ENCODE results near the gene LMF1. TPM values are rescaled to one million over a fixed set of nuclear protein-coding genes. Genes with fewer than 3 reads are reported as not detected.
"Not testable (repeated sequence)": the region's sequence is repeated elsewhere in the genome, so short reads cannot be mapped to it uniquely, and the experiment has no call there.

Gene LMF1
- total and polyA plus RNA-seq, 2 donors (not counting 1 experiment from before 2014, with no cell fraction given): 36.4 to 63.2 TPM

DNA sequence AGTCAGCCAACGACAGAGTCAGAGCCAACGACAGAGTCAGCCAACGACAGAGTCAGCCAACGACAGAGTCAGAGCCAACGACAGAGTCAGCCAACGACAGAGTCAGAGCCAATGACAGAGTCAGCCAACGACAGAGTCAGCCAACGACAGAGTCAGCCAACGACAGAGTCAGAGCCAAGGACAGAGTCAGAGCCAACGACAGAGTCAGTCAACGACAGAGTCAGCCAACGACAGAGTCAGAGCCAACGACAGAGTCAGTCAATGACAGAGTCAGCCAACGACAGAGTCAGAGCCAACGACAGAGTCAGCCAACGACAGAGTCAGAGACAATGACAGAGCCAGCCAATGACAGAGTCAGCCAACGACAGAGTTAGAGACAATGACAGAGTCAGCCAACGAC is 22.0 kb downstream of the LMF1 start:
- H4K20me1 ChIP-seq (ENCODE audit: control insufficient read depth, insufficient read depth, low read length, poor library complexity, severe bottlenecking); H3K27me3 ChIP-seq (replicated peaks in 1 of 4; ENCODE audit: control extremely low read depth in 1 of 4, control insufficient read depth in 3 of 4, insufficient read depth in 4 of 4, low read length in 3 of 4); H3K9me3 Mint-ChIP-seq (ENCODE audit: insufficient read depth); H3K4me1 Mint-ChIP-seq; H3K4me3 ChIP-seq (ENCODE audit: control extremely low read depth in 1 of 5, extremely low read depth in 1 of 5, insufficient read depth in 1 of 5, low read depth in 2 of 5, low read length in 4 of 5); H3K27me3 Mint-ChIP-seq; H3K4me2 ChIP-seq (replicated peaks; ENCODE audit: low read depth, low read length, poor library complexity, severe bottlenecking); H3K9me3 ChIP-seq (ENCODE audit: control extremely low read depth in 1 of 3, control insufficient read depth in 2 of 3, insufficient read depth in 1 of 3, low read length in 2 of 3); H3K27ac Mint-ChIP-seq; H3K27ac ChIP-seq (ENCODE audit: low read length in 2 of 2); ATAC-seq (ENCODE audit: low read depth); POLR2A ChIA-PET; H3K4me1 ChIP-seq (ENCODE audit: control insufficient read depth in 2 of 2, insufficient read depth in 2 of 2, low read length in 2 of 2); H2AFZ ChIP-seq (ENCODE audit: insufficient read depth, low read depth, low read length, poor library complexity, severe bottlenecking); DNase-seq; H3K4me3 Mint-ChIP-seq; intact Hi-C loops (cut with micrococcal nuclease); H3K9ac ChIP-seq (ENCODE audit: low read length); CTCF ChIA-PET: not testable (repeated sequence)
- 94% methylated on average over 16 of the region's 18 CpGs for whole genome bisulfite sequencing (ENCODE audit: insufficient coverage)
- H3K79me2 ChIP-seq (ENCODE audit: control insufficient read depth, insufficient read depth, low read length): peaks cover 18% of the 10 kb centered on the region
- H3K36me3 ChIP-seq (replicated peaks in 1 of 2; ENCODE audit: control extremely low read depth in 1 of 2, control insufficient read depth in 1 of 2, extremely low read depth in 1 of 2, insufficient read depth in 2 of 2, low read length in 1 of 2): peaks cover 0 to 40% of the 10 kb centered on the region in 2 experiments

DNA sequence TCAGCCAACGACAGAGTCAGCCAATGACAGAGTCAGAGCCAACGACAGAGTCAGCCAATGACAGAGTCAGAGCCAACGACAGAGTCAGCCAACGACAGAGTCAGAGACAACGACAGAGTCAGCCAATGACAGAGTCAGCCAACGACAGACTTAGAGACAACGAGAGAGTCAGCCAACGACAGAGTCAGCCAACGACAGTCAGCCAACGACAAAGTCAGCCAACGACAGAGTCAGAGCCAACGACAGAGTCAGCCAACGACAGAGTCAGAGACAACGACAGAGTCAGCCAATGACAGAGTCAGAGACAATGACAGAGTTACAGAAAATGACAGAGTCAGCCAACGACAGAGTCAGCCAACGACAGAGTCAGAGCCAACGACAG is 22.9 kb downstream of the LMF1 start:
- H3K79me2 ChIP-seq (ENCODE audit: control insufficient read depth, insufficient read depth, low read length): peaks cover 15% of the 10 kb centered on the region
- intact Hi-C loops (cut with micrococcal nuclease); H3K4me3 ChIP-seq (ENCODE audit: control extremely low read depth in 1 of 5, extremely low read depth in 1 of 5, insufficient read depth in 1 of 5, low read depth in 2 of 5, low read length in 4 of 5); H4K20me1 ChIP-seq (ENCODE audit: control insufficient read depth, insufficient read depth, low read length, poor library complexity, severe bottlenecking); H3K27me3 ChIP-seq (replicated peaks in 1 of 4; ENCODE audit: control extremely low read depth in 1 of 4, control insufficient read depth in 3 of 4, insufficient read depth in 4 of 4, low read length in 3 of 4); H3K9ac ChIP-seq (ENCODE audit: low read length); POLR2A ChIA-PET; H3K27ac Mint-ChIP-seq; H3K4me2 ChIP-seq (replicated peaks; ENCODE audit: low read depth, low read length, poor library complexity, severe bottlenecking); H3K4me1 Mint-ChIP-seq; ATAC-seq (ENCODE audit: low read depth); CTCF ChIA-PET; H2AFZ ChIP-seq (ENCODE audit: insufficient read depth, low read depth, low read length, poor library complexity, severe bottlenecking); DNase-seq; H3K27ac ChIP-seq (ENCODE audit: low read length in 2 of 2); H3K4me3 Mint-ChIP-seq; H3K4me1 ChIP-seq (ENCODE audit: control insufficient read depth in 2 of 2, insufficient read depth in 2 of 2, low read length in 2 of 2); H3K9me3 Mint-ChIP-seq (ENCODE audit: insufficient read depth); H3K27me3 Mint-ChIP-seq: not testable (repeated sequence)
- 90% methylated on average over 17 of the region's 17 CpGs for WGBS (ENCODE audit: insufficient coverage)
- peaks cover 0 to 17% (median 0%) of the 10 kb centered on the region in 3 donors for H3K9me3 ChIP-seq (ENCODE audit: control extremely low read depth in 1 of 3, control insufficient read depth in 2 of 3, insufficient read depth in 1 of 3, low read length in 2 of 3)
- H3K36me3 ChIP-seq (replicated peaks in 1 of 2; ENCODE audit: control extremely low read depth in 1 of 2, control insufficient read depth in 1 of 2, extremely low read depth in 1 of 2, insufficient read depth in 2 of 2, low read length in 1 of 2): peaks cover 0 to 39% of the 10 kb centered on the region in 2 experiments

Data from B cell (primary cell).